Stimulated activated CD8-positive, alpha-beta memory T cell treated with anti-CD3 and anti-CD28 coated beads, Interleukin-15, amount 100 ng/mL, for 1 hour (primary cell): ENCODE measurements around the gene F2R.
"Not testable (repeated sequence)": the region's sequence is repeated elsewhere in the genome, so short reads cannot be mapped to it uniquely, and the experiment has no call there.

Experiments used
- DNase-seq: peaks from one replicate; pipeline ENCODE4 v3.0.0-alpha.2; 2020; ENCODE audit warnings: low read depth

Gene F2R

DNA sequence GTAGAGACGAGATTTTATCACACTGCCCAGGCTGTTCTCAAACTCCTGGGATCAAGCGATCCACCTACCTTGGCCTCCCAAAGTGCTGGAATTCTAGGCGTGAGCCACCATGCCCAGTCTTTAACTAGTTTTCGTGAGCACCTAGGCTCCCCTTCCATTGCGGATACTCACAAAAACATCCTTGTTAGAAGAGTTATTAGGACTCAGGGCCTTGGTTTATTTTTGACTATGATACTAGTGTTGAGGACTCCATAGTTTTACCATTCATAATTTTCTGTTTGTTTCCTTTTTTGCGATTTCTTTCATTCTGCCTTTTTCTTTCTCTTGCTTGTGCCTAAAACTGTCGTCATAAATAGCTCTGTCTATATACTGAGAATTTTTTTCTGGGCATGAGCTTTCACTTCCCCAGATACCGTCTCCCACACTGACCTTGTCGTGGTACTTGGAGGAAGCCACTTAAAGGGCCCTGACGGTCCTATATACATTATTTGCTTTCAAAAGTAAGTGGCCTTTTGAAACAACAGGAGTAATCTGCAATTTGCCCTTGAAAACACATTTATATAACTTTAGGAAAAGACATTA, 5.2 kb downstream of the F2R start:
- no peak for DNase-seq

DNA sequence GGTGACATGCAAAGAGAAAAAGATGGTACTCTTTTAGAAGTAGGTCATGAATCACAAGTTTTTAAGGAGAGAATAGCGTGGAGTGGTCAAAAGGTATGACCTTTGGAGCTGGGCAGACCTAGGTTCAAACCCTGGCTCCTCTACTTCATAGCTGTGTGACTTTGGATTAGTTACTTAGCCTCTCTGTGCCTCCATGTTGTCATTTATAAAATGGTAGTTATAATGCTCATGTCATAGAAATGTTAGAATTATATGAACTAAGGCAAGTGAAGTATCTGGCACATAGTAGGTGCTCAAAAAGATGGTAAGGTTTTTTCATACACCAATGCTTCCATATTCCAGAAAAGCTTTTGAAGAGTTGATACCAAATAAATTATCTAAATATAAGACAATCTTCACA, 7.3 kb downstream of the F2R start:
- DNase-seq, result no peak

DNA sequence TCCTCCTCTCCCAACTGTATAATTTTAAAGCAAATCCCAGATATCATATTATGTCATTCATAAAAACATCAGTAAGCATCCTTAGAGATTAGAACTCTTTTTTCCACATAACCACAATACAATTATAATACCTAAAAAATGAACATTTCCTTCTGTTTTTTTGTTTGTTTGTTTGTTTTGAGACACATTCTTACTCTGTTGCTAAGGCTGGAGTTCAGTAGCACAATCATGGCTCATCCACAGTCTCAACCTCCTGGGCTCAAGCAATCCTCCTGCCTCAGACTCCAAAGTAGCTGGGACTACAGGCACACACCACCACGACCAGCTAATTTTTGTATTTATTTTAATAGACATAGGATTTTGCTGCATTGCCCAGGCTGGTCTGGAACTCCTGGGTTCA, 8.0 kb downstream of the F2R start:
- DNase-seq, result no peak

DNA sequence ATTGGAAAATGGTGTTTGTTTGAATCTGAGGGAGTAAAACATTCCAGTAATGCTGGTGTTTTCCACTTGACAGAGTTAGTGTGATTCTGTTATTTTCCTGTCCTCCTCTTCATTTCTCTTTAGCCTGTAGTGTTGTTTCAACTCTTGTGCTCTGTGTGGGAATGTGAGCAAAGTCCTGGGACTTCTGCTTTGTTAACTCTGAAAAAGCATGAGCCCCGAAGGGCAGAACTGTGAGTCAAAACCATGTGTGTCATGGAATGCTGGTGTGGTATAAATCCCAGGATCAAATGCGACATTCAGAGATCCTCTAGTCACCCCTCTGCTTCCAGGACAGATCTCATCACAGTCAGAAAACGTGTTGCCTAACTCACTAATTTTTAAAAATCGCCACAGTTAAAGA, 8.9 kb downstream of the F2R start:
- no peak for DNase-seq

DNA sequence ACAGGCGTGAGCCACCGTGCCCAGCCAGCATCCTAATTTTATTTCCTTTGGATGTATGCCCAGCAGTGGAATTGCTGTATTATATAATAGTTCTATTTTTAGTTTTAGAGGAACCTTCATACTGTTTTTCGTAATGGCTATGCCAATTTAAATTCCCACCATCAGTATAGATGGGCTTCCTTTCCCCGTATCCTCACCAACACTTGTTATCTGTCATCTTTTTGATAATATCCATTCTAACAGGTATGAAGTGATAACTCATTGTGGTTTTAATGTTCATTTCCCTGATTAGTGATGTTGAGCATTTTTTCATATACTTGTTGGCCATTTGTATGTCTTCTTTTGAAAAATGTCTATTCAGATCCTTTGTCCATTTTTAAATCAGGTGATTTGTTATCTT, 13.0 kb downstream of the F2R start:
- no peak for DNase-seq

DNA sequence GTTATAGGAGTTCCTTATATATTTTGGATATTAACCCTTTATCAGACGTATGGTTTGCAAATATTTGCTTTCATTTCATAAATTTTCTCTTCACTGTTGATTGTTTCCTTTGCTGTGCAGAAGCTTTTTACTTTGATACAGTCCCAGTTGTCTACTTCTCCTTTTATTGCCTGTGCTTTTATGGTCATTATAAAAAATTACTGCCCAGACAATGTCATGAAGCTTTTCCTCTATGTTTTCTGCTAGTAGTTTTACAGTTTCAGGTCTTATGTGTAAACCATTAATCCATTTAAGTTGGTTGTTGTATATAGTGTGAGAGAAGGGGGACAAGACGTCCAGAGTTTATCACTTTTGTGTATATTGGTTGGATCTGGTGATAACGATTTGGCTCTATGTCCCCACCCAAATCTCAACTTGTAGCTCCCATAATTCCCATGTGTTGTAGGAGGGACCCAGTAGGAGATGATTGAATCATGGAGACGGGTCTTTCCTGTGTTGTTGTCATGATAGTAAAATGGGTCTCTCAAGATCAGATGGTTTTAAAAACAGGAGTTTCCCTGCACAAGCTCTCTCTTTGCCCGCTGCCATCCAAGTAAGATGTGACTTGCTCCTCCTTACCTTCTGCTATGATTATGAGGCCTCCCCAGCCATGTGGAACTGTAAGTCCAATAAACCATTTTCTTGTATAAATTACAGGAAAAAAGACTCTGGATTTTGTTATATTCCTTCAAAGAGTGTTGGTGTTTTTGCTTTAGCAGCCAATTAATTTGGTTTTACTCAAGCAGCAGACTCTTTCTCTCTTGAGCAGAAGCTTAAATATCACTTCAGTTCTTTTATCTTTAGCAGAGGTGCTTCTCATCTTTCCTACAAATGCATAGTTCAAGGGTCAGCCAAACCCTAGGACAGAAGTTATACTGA, 13.7 kb downstream of the F2R start:
- no peak for DNase-seq

DNA sequence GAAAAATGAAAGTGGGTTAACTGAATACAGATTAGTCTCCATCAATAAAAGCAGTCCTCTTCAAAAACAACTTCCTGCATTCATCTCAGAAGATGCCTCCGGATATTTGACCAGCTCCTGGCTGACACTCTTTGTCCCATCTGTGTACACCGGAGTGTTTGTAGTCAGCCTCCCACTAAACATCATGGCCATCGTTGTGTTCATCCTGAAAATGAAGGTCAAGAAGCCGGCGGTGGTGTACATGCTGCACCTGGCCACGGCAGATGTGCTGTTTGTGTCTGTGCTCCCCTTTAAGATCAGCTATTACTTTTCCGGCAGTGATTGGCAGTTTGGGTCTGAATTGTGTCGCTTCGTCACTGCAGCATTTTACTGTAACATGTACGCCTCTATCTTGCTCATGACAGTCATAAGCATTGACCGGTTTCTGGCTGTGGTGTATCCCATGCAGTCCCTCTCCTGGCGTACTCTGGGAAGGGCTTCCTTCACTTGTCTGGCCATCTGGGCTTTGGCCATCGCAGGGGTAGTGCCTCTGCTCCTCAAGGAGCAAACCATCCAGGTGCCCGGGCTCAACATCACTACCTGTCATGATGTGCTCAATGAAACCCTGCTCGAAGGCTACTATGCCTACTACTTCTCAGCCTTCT, 16.6 kb downstream of the F2R start:
- no peak for DNase-seq

DNA sequence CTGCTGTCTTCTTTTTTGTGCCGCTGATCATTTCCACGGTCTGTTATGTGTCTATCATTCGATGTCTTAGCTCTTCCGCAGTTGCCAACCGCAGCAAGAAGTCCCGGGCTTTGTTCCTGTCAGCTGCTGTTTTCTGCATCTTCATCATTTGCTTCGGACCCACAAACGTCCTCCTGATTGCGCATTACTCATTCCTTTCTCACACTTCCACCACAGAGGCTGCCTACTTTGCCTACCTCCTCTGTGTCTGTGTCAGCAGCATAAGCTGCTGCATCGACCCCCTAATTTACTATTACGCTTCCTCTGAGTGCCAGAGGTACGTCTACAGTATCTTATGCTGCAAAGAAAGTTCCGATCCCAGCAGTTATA, 17.1 kb downstream of the F2R start:
- no peak for DNase-seq

DNA sequence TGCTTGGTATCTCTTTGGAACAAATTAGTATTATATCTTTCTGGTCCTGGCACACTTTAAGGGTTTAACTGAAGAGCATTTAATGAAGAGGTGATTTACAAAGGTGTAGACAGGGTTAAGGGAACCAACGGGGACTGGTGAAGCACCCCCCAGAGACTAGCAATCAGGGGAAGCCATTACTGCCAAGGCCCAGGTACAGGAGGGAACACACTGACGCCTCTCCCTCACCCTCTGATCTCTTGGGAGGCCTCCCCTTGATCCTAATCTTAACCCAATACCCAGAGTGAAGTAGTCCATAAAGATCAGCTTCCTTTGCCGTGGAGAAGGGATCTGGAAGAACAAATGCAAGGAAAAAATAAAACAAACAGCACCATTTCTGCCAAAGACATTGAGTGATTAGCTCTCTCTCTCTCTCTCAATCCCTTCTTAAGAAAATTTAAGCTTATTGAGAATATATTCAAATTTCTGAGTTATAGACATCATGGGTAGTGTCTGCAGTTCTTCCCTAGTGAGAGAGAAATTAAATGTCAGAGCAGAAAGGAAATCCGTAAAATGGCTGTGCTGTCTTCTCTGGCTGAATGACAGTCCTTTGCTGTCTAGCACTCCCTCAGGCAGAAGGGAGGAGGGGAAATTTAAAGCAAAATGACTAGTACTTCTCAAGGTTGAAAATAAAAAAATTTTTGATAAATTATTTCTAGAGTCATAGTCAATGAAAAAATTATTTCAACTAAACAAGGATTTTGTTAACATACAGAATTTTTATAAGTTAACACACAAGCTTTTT, 20.0 kb downstream of the F2R start:
- DNase-seq, result no peak

DNA sequence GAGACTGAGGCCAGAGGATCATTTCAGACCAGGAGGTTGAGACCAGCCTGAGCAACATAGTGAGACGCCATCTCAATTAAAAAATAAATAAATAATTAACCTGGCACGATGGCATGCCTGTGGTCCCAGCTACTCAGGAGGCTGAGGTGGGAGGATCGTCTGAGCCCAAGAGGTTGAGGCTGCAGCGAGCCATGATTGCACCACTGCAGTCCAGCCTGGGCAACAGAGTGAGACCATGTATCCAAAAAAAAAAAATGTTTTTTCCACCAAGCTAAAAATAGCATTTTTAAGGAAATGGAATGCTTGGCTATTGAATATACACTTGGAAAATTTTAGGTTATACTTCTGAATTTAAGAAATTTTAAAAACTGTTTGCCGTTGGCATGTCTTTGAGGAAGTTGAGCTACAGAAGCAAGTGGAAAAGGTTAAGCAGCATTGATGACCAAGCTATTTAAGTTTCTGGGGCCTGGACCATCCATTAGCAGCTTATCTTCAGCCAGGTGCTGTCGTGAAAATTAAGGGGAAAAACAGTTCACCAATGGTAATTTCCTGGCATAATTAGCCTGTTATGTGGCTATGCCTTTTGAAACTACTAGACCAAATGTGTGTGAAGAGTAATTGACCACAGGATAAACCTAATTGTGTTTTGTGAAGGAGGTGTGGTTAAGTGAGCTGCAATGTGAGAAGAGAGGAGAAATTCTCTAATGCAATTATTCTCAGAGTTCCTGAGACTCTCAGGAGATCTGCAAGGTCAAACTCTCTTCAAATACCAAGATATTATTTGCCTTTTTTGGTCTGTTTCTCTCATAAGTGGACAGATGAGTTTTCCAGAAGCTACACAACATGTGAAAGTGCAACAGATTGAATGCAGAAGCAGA, 21.0 kb downstream of the F2R start:
- no peak for DNase-seq

DNA sequence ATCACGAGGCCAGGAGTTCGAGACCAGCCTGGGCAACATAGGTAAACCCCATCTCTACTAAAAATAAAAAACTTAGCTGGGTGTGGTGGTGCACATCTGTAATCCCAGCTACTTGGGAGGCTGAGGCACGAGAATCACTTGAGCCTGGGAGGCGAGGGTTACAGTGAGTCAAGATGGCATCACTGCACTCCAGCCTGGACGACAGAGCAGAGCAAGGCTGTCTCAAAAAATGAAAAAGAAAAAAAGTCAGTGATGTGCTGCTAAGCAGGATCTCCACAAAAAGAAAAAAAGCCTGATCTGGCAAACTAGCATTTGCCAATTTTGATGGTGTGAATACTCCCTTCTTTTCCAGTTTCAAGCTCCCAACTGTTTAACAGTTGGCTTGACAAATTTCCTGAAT, 21.9 kb downstream of the F2R start:
- no peak for DNase-seq

DNA sequence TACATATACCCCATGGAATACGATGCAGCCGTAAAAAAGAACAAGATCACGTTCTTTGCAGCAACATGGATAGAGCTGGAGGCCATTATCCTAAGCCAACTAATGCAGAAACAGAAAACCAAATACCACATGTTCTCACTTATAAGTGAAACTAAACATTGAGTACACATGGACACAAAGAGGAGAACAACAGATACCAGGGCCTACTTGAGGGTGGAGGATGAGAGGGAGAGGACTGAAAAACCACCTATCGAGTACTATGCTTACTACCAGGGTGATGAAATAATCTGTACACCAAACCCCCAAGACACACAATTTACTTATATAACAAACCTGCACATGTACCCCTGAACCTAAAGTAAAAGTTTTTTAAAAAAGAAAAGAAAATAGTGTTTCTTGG, 25.6 kb downstream of the F2R start:
- DNase-seq, result not testable (repeated sequence)

DNA sequence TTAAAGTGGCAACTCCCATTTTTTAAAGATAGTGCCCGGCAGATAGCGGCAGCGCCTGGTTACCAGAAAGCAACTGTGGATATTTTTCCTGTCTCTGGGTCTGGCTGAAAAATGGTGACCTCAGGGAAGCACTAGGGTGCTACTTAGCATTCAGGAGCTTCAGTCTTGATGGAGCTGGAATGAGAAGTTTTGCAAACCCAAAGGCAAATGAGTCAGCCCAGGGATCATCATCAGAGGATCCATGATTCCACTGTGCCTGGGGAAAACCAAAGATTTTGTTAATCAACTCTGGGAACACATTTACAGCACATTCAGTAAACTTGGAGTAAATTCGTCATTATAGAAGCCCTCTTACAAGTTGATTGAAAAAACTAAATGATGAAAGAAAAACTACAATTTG, 26.7 kb downstream of the F2R start:
- DNase-seq, result no peak

DNA sequence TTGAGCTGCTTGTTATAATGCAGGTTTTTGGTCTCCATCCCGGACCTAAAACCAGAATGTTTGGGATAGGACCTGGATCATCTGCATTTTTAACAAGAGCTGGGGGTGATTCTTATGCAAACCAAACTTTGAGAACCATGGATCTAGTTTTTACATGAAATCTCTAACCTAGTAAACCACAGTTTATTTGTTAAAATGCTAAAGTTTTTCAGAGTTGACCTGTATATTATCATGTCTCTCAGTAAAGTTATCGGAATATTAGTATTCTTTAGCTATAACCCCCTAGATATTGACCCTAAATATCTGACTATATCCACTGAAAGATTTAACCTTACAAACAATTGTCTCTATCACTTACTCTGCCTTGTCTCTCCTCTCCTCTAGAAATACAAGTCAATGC, 28.7 kb downstream of the F2R start:
- no peak for DNase-seq

DNA sequence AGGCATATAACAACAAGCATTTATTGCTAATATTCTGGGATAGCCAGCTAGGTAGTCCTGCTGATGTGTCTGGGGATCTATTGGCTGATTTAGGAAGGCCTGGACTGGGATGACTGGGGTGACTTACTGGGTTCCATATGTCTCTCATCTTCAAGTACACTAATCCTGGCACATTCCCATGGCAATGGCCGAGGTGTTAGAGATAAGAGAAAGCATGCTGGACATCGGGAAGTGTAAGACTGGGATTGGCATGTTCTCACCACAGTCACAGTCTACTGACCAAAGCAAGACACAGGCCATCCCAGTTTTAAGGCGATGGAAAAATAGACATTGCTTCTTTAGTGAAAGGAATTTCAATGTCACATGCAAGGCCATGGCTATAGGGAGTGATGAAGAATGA, 29.7 kb downstream of the F2R start:
- DNase-seq, result no peak

DNA sequence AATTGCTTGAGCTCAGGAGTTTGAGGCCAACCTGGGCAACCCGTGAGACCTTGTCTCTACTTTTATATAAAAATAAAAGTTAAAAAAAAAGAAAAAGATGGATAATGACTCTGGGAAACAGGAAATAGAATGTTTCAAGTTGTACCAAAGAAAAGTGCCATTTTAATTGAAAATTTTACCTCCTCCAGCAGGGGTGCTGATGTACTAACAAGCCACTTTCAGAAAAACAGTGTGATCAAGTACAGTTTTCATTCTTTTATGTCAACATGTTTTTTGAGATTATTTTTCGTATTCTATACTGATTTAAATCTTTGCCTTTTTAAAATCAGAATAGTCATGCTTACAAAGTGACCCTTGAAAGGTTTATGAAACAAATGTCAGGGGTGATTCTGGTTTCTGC, 30.8 kb downstream of the F2R start:
- DNase-seq, result no peak

DNA sequence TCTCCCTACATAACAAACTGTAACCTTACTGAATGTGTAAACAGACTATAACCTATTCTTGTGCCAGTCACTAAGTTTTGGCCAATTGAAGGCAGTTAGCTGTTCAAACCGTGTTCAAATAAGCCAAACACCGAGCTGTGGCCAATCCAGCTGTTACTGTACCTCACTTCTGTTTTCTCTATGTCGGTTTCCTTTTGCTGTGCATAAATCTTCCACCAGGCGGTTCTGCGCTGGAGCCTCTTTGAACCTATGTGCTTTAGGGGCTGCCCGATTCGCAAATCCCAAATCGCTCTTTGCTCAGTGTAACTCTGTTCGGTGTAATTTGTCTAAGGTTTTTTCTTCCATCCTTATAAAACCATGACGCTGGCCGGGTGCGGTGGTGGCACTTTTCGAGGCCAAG, 31.8 kb downstream of the F2R start:
- no peak for DNase-seq

DNA sequence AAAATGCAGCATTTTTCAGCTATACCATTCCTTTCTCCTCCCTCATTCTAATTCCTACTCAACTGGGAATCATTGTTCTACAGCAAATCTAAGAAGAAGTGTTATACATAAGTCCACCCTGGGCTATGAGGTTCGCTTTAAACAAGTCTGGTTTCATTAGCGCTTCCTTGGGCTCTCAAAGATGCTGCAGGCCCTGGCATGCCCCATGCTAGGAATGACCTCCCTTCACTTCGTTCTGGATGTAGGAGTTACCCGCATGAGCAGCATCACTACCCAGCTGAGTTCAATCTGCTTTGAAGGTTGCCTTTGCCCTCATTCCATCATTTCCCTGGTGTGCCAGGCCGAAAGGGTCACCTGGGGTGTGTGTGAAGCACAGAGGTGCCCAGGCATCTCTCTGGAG, 35.4 kb downstream of the F2R start:
- no peak for DNase-seq

DNA sequence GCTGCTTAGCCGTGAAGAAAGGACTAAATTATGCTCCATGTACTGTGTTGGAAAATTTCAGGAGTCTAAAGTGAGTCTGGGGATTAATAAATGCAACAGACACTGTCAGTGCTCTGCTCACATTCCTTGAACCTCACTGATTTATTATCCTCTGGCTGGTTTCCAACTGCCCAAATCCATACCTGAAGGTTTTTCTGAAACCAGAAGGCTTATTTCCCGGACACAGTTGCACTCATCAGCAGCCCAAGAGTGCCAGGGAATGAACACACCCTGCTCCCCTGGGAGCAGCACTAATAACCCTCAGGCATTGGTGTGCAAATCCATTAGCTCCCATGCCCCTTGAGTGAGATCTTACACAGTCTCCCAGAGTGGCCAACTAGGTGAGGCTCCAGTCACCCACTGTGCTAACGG, 38.7 kb downstream of the F2R start:
- DNase-seq, result no peak

DNA sequence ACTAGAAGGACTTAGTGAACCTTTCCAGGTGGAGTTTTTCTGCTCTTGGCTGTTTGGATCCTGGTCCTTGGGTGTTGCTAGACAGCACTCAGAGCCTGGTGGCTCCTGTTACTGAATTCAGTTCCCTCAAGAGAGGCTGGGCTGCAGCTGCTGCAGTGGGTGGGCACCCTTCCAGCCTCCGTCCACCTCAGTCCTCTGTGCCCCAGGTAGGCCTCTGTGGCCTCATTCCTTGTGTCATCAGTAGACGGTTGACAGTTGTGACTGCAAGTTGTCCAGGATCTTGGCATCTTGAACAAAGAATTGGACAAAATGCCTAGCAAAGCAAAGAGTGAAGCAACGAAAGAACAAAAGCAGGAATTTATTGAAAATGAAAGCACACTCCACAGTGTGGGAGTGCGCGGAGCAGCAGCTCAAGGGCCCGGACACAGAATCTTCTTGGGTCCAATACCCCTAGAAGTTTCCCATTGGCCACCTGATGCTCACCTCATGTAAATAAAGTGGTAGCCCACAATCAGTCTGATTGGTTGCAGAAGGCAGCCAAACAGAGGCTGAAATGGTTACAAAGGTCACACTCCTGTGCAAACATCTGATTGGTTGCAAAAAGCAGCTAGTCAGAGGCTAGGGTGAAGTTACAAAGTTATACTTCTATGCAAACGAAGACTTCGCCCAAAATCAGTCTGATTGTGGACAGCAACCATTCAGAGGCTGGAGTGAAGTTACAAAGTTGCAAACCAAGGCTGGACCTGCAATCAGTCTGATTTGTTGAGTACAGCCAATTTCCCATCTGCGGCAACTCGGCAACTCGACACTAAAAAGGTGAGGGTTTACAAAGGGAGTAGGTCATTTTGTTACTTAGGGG, 40.1 kb downstream of the F2R start:
- no peak for DNase-seq

DNA sequence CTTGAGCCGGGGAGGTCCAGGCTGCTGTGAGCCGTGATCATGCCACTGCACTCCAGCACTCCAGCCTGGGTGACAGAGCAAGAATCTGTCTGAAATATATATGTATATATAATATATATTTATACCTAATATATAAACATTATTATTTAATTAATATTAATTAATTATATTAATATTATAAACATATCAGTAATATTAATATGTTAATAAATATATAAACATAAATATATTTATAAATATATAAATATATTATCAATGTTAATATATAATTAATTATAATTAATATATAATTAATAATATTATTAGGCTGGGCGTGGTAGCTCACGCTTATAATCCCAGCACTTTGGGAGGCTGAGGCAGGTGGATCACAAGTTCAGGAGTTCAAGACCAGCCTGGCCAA, 41.1 kb downstream of the F2R start:
- DNase-seq, result no peak
